Measurements from ENCODE around the gene CFAP45. TPM values are rescaled to one million over a fixed set of nuclear protein-coding genes. Genes with fewer than 3 reads are reported as not detected.

CFAP45 gene
- total and polyA plus RNA-seq, 2 donors (not counting 1 experiment from before 2014, with no cell fraction given): 1.3 to 2.4 TPM

DNA sequence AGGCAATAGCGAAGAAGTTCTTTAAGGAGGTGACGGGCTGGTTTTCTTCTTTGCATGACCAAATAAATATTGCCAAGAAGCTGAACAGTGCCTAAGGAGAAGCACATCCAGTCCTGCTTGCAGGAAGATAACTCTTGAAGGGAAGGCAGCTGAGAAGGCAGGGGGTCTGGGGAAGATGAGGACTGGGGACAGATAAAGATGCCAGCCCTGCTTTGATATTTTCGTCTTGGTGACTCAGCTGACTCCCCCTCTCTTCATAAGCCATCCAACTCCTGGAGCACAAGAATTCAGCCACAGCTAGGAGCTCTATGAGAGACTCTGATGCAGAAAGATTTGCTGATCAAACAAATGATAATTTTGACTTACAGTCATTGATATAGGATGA lies 3.4 kb downstream of the CFAP45 start:
- Mint-ChIP-seq H3K9me3 (ENCODE audit: insufficient read depth) (no peaks in the 10 kb centered on the region), H3K27me3 (peaks cover 6% of the 10 kb centered on the region), H3K27ac (peak overlapping the region; percentile 47), H3K4me3 (no peak overlapping the region), H3K4me1 (peaks cover 17% of the 10 kb centered on the region)
- Histone ChIP-seq H3K79me2 (ENCODE audit: control insufficient read depth, insufficient read depth, low read length) (no peaks in the 10 kb centered on the region), H3K27ac (ENCODE audit: low read length in 2 of 2) (no peak overlapping the region), H3K27me3 (replicated peaks in 1 of 4; ENCODE audit: control extremely low read depth in 1 of 4, control insufficient read depth in 3 of 4, insufficient read depth in 4 of 4, low read length in 3 of 4) (peaks cover 0 to 11% (median 0%) of the 10 kb centered on the region in 4 experiments), H2AFZ (ENCODE audit: insufficient read depth, low read depth, low read length, poor library complexity, severe bottlenecking) (no peak overlapping the region), H3K9me3 (ENCODE audit: control extremely low read depth in 1 of 3, control insufficient read depth in 2 of 3, insufficient read depth in 1 of 3, low read length in 2 of 3) (peaks cover 0 to 3% (median 0%) of the 10 kb centered on the region in 3 donors), H3K4me2 (replicated peaks; ENCODE audit: low read depth, low read length, poor library complexity, severe bottlenecking) (no peak overlapping the region), H3K4me3 (ENCODE audit: control extremely low read depth in 1 of 5, extremely low read depth in 1 of 5, insufficient read depth in 1 of 5, low read depth in 2 of 5, low read length in 4 of 5) (no peak overlapping the region), H3K4me1 (ENCODE audit: control insufficient read depth in 2 of 2, insufficient read depth in 2 of 2, low read length in 2 of 2) (peaks cover 9 to 11% of the 10 kb centered on the region in 2 donors), H3K9ac (ENCODE audit: low read length) (no peak overlapping the region), H3K36me3 (replicated peaks in 1 of 2; ENCODE audit: control extremely low read depth in 1 of 2, control insufficient read depth in 1 of 2, extremely low read depth in 1 of 2, insufficient read depth in 2 of 2, low read length in 1 of 2) (no peaks in the 10 kb centered on the region), H4K20me1 (ENCODE audit: control insufficient read depth, insufficient read depth, low read length, poor library complexity, severe bottlenecking) (no peaks in the 10 kb centered on the region)
- intact Hi-C loops (cut with micrococcal nuclease): no loop called here
- DNase-seq (no peak), ATAC-seq (ENCODE audit: low read depth) (no peak)
- 100% methylated on average over 2 of the region's 3 CpGs for WGBS (ENCODE audit: insufficient coverage)
- ChIA-PET POLR2A (no interaction called here), CTCF (interaction anchor here (1.3 to 8.9 kb wide), 4 partner anchors 9 to 111 kb away, joined by 4 to 211 read pairs (median 90); partner anchors contain the start of genes FCRL6 and TAGLN2)
- TF ChIP-seq EZH2 (IDR thresholded peaks at IDR 0.05; ENCODE audit: borderline replicate concordance, insufficient read depth, low read depth, low read length, poor library complexity, severe bottlenecking): no peak
- TF ChIP-seq, protein P1, sequence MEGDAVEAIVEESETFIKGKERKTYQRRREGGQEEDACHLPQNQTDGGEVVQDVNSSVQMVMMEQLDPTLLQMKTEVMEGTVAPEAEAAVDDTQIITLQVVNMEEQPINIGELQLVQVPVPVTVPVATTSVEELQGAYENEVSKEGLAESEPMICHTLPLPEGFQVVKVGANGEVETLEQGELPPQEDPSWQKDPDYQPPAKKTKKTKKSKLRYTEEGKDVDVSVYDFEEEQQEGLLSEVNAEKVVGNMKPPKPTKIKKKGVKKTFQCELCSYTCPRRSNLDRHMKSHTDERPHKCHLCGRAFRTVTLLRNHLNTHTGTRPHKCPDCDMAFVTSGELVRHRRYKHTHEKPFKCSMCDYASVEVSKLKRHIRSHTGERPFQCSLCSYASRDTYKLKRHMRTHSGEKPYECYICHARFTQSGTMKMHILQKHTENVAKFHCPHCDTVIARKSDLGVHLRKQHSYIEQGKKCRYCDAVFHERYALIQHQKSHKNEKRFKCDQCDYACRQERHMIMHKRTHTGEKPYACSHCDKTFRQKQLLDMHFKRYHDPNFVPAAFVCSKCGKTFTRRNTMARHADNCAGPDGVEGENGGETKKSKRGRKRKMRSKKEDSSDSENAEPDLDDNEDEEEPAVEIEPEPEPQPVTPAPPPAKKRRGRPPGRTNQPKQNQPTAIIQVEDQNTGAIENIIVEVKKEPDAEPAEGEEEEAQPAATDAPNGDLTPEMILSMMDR (IDR thresholded peaks at IDR 0.05): no peak

DNA sequence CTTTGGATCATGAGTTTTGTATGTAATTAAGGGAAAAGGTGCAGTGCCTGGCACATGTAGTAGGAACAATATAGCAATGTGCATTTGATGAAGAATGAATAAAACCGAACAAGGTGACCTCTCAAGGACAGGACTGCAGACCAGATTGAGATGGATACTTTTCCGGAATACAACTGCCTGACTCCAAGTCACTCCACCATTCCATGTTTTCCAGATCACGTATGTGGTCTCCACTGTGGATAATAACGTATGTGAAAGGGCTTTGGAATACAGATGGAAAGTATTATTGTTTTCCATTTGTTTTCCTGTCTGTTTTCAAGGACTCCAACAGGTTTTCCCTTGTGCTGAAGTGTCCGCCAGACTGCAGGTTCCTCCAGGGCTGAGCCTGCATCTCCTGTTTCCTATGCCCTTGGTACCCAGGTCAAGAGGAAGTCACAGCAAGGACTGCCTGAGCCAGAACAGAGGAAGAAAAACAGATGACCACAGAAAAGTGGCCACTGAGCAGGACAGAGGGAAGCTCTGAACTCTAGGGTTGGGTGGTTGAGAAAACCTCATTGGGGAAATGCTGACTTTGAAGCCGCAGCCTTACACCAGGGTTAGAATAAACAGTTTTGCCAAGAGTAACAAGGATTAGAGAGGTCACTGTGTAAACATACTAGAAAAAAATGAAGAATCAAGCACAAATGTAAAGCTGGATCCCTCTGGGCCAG lies 4.0 kb downstream of the CFAP45 start:
- ChIA-PET POLR2A (interaction anchor here (1.1 kb wide), 1 partner anchor 28 kb away, joined by 5 read pairs; no protein-coding TSS in a partner anchor), CTCF (interaction anchor here (1.0 to 8.9 kb wide), 5 partner anchors 9 to 112 kb away, joined by 3 to 211 read pairs (median 81); partner anchors contain the start of genes FCRL6 and TAGLN2)
- Histone ChIP-seq H3K36me3 (replicated peaks in 1 of 2; ENCODE audit: control extremely low read depth in 1 of 2, control insufficient read depth in 1 of 2, extremely low read depth in 1 of 2, insufficient read depth in 2 of 2, low read length in 1 of 2) (no peaks in the 10 kb centered on the region), H3K79me2 (ENCODE audit: control insufficient read depth, insufficient read depth, low read length) (no peaks in the 10 kb centered on the region), H3K27me3 (replicated peaks in 1 of 4; ENCODE audit: control extremely low read depth in 1 of 4, control insufficient read depth in 3 of 4, insufficient read depth in 4 of 4, low read length in 3 of 4) (peaks cover 0 to 11% (median 0%) of the 10 kb centered on the region in 4 experiments), H3K9ac (ENCODE audit: low read length) (no peak overlapping the region), H2AFZ (ENCODE audit: insufficient read depth, low read depth, low read length, poor library complexity, severe bottlenecking) (no peak overlapping the region), H3K4me1 (ENCODE audit: control insufficient read depth in 2 of 2, insufficient read depth in 2 of 2, low read length in 2 of 2) (peaks cover 9 to 11% of the 10 kb centered on the region in 2 donors), H3K4me3 (ENCODE audit: control extremely low read depth in 1 of 5, extremely low read depth in 1 of 5, insufficient read depth in 1 of 5, low read depth in 2 of 5, low read length in 4 of 5) (no peak overlapping the region), H4K20me1 (ENCODE audit: control insufficient read depth, insufficient read depth, low read length, poor library complexity, severe bottlenecking) (no peaks in the 10 kb centered on the region), H3K9me3 (ENCODE audit: control extremely low read depth in 1 of 3, control insufficient read depth in 2 of 3, insufficient read depth in 1 of 3, low read length in 2 of 3) (peaks cover 0 to 3% (median 0%) of the 10 kb centered on the region in 3 donors), H3K27ac (ENCODE audit: low read length in 2 of 2) (no peak overlapping the region), H3K4me2 (replicated peaks; ENCODE audit: low read depth, low read length, poor library complexity, severe bottlenecking) (no peak overlapping the region)
- TF ChIP-seq EZH2 (IDR thresholded peaks at IDR 0.05; ENCODE audit: borderline replicate concordance, insufficient read depth, low read depth, low read length, poor library complexity, severe bottlenecking): no peak
- TF ChIP-seq, protein P1 (IDR thresholded peaks at IDR 0.05): no peak
- intact Hi-C loops (cut with micrococcal nuclease): no loop called here
- Mint-ChIP-seq H3K4me3 (no peak overlapping the region), H3K4me1 (peaks cover 19% of the 10 kb centered on the region), H3K27me3 (peaks cover 6% of the 10 kb centered on the region), H3K27ac (no peak overlapping the region), H3K9me3 (ENCODE audit: insufficient read depth) (no peaks in the 10 kb centered on the region)
- ATAC-seq (ENCODE audit: low read depth) (no peak), DNase-seq (no peak)
- WGBS (ENCODE audit: insufficient coverage): 100% methylated on average over 2 of the region's 6 CpGs
